ENCODE measurements around the gene ECI1.

DNA sequence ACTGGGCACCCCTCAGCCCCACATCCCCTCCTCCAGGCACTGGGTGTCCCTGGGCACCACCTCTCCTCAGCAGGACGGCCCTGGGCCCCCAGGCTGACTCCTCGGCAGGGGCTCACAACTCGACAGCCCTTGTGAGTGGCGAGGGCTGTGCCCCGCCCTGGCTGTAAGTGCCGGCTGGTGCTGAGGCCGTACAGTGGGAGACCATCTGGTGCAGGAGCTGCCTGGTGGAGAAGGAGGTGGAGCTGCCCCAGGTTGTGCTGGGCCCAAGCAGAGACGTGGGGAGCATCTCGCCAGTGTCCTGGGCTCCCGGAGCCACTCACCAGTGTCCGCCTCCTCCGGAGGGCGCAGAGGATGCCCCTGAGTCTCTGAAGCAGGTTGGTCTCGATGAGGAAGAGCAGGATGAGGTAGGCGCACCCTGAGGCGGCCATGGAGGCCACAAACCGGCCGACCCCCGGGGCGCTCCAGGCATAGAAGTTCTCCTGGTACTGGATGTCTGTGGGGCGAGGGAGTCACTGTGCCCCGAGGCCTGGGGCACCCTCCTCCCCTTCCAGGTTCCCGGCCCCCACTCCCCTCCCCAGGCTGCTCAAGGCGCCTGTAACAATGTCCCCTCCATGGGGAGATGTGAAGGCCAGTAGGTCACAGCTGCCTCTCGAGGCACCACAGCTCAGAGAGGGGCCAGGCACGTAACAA, 31.6 kb upstream of the ECI1 start:
- TF ChIP-seq, protein P1, sequence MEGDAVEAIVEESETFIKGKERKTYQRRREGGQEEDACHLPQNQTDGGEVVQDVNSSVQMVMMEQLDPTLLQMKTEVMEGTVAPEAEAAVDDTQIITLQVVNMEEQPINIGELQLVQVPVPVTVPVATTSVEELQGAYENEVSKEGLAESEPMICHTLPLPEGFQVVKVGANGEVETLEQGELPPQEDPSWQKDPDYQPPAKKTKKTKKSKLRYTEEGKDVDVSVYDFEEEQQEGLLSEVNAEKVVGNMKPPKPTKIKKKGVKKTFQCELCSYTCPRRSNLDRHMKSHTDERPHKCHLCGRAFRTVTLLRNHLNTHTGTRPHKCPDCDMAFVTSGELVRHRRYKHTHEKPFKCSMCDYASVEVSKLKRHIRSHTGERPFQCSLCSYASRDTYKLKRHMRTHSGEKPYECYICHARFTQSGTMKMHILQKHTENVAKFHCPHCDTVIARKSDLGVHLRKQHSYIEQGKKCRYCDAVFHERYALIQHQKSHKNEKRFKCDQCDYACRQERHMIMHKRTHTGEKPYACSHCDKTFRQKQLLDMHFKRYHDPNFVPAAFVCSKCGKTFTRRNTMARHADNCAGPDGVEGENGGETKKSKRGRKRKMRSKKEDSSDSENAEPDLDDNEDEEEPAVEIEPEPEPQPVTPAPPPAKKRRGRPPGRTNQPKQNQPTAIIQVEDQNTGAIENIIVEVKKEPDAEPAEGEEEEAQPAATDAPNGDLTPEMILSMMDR (IDR thresholded peaks at IDR 0.05; ENCODE audit: low read depth, low read length), result no peak
- TF ChIP-seq EZH2phosphoT487 (IDR thresholded peaks at IDR 0.05; ENCODE audit: low read depth), result no peak

Data from OCI-LY3 (cell line).